Measurements from ENCODE around the gene CNTN1. TPM values are rescaled to one million over a fixed set of nuclear protein-coding genes. Genes with fewer than 3 reads are reported as not detected.

CNTN1 gene
- total RNA-seq, 6 donors from 2014 or later, result 1.0 to 9.8 (median 5.6) TPM

DNA sequence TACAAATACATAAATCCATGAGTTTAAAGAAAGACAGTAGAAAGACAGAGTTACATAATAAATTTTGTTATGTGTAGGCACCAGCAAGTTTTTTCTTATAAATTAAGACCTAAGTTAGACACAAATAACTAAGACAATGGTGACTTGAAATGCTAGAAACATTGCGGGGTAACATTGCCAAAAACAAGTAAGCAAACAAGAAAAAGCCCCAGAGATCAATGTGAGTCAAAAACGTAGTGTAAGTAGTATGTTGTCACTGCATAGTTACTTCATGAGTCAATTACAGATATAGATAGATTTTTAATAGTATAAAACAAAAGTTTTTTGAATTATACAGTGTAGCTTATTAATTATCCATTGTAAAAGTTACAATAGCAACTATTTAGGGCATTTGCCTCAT lies 83.4 kb downstream of the CNTN1 start:
- TF ChIP-seq, protein P1, sequence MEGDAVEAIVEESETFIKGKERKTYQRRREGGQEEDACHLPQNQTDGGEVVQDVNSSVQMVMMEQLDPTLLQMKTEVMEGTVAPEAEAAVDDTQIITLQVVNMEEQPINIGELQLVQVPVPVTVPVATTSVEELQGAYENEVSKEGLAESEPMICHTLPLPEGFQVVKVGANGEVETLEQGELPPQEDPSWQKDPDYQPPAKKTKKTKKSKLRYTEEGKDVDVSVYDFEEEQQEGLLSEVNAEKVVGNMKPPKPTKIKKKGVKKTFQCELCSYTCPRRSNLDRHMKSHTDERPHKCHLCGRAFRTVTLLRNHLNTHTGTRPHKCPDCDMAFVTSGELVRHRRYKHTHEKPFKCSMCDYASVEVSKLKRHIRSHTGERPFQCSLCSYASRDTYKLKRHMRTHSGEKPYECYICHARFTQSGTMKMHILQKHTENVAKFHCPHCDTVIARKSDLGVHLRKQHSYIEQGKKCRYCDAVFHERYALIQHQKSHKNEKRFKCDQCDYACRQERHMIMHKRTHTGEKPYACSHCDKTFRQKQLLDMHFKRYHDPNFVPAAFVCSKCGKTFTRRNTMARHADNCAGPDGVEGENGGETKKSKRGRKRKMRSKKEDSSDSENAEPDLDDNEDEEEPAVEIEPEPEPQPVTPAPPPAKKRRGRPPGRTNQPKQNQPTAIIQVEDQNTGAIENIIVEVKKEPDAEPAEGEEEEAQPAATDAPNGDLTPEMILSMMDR (IDR thresholded peaks at IDR 0.05), result no peak
- TF ChIP-seq POLR2A (IDR thresholded peaks at IDR 0.05) (no peak), POLR2AphosphoS5 (IDR thresholded peaks at IDR 0.05) (no peak), EP300 (IDR thresholded peaks at IDR 0.05) (no peak)
- WGBS, 2 donors, result 71 to 77% methylated on average over 2 of the region's 2 CpGs
- Histone ChIP-seq H3K36me3 (no peaks in the 10 kb centered on the region), H3K9me3 (no peaks in the 10 kb centered on the region), H3K4me1 (no peaks in the 10 kb centered on the region), H3K4me3 (no peak overlapping the region), H3K27me3 (no peaks in the 10 kb centered on the region), H3K27ac (no peak overlapping the region)
- DNase-seq (no peak), ATAC-seq (ENCODE audit: low FRiP score in 2 of 2) (no peak)

GRCh38 chr12:40784102-40784501 lies 91.9 kb downstream of the CNTN1 start:
- Histone ChIP-seq H3K4me1 (no peaks in the 10 kb centered on the region), H3K9me3 (no peaks in the 10 kb centered on the region), H3K36me3 (no peaks in the 10 kb centered on the region), H3K4me3 (no peak overlapping the region), H3K27ac (no peak overlapping the region), H3K27me3 (no peaks in the 10 kb centered on the region)
- ATAC-seq (ENCODE audit: low FRiP score in 2 of 2) (no peak), DNase-seq (no peak)
- TF ChIP-seq POLR2AphosphoS5 (IDR thresholded peaks at IDR 0.05) (no peak), POLR2A (IDR thresholded peaks at IDR 0.05) (no peak), EP300 (IDR thresholded peaks at IDR 0.05) (no peak)
- TF ChIP-seq, protein P1 (IDR thresholded peaks at IDR 0.05), result no peak
- 71 to 86% methylated on average over 2 of the region's 2 CpGs for WGBS, 2 donors

- H3K27me3 ChIP-seq, result no peaks in the 10 kb centered on the region
- WGBS, 2 donors, result 75 to 97% methylated on average over 3 of the region's 3 CpGs
These were observed 96.0 kb downstream of the CNTN1 start for GRCh38 chr12:40788276-40788675.

GRCh38 chr12:40792792-40793386 lies 100.7 kb downstream of the CNTN1 start:
- Histone ChIP-seq H3K27ac (no peak overlapping the region), H3K4me1 (no peaks in the 10 kb centered on the region), H3K4me3 (no peak overlapping the region), H3K9me3 (no peaks in the 10 kb centered on the region), H3K27me3 (no peaks in the 10 kb centered on the region), H3K36me3 (no peaks in the 10 kb centered on the region)
- no peak for TF ChIP-seq EP300 (IDR thresholded peaks at IDR 0.05)
- TF ChIP-seq, protein P1 (IDR thresholded peaks at IDR 0.05), result no peak
- no peak for TF ChIP-seq POLR2AphosphoS5 (IDR thresholded peaks at IDR 0.05)
- TF ChIP-seq POLR2A (IDR thresholded peaks at IDR 0.05), result no peak
- WGBS, 2 donors, result 36 to 47% methylated on average over 5 of the region's 5 CpGs
- DNase-seq (no peak), ATAC-seq (ENCODE audit: low FRiP score in 2 of 2) (no peak)

More at GRCh38 chr12:40788276-40788675, 96.0 kb downstream of the CNTN1 start:
- no peaks in the 10 kb centered on the region for H3K9me3 ChIP-seq
- H3K27ac ChIP-seq, result no peak overlapping the region
- TF ChIP-seq EP300 (IDR thresholded peaks at IDR 0.05) (no peak), POLR2A (IDR thresholded peaks at IDR 0.05) (no peak), POLR2AphosphoS5 (IDR thresholded peaks at IDR 0.05) (no peak)
- TF ChIP-seq, protein P1 (IDR thresholded peaks at IDR 0.05), result no peak
- no peak for DNase-seq
- H3K4me3 ChIP-seq, result no peak overlapping the region
- no peaks in the 10 kb centered on the region for H3K4me1 ChIP-seq
- H3K36me3 ChIP-seq, result no peaks in the 10 kb centered on the region
- no peak for ATAC-seq (ENCODE audit: low FRiP score in 2 of 2)

- Histone ChIP-seq H3K27me3 (no peaks in the 10 kb centered on the region), H3K4me3 (no peak overlapping the region), H3K9me3 (no peaks in the 10 kb centered on the region), H3K36me3 (no peaks in the 10 kb centered on the region), H3K27ac (no peak overlapping the region), H3K4me1 (no peaks in the 10 kb centered on the region)
- 68 to 94% methylated on average over 1 of the region's 1 CpG for WGBS, 2 donors
- DNase-seq (no peak), ATAC-seq (ENCODE audit: low FRiP score in 2 of 2) (no peak)
- TF ChIP-seq POLR2AphosphoS5 (IDR thresholded peaks at IDR 0.05), result no peak
- no peak for TF ChIP-seq EP300 (IDR thresholded peaks at IDR 0.05)
- TF ChIP-seq, protein P1 (IDR thresholded peaks at IDR 0.05), result no peak
- no peak for TF ChIP-seq POLR2A (IDR thresholded peaks at IDR 0.05)
These were observed 101.2 kb downstream of the CNTN1 start for GRCh38 chr12:40793471-40793870.
